T47D (cell line): ENCODE measurements around the gene EPB42.

Experiments
- DNase-seq, 2 experiments: peaks; one replicate each; pipeline versions ENCODE4 v3.0.0 to v3.0.0-alpha.2; 2011 to 2012; ENCODE audit warnings: low read depth in 1 of 2, low spot score in 1 of 2
- JUND ChIP-seq: IDR thresholded peaks from 2 replicates; pipeline ENCODE4 v1.6.1; 2012; ENCODE audit warnings: low read depth
- in situ Hi-C: cut with HindIII; loops from 2 replicates; pipeline ENCODE4 v1.10.0; 2016; ENCODE audit warnings: low sequenced_read_pairs, low pct_unique_long_range_greater_than_20kb

Gene EPB42

DNA sequence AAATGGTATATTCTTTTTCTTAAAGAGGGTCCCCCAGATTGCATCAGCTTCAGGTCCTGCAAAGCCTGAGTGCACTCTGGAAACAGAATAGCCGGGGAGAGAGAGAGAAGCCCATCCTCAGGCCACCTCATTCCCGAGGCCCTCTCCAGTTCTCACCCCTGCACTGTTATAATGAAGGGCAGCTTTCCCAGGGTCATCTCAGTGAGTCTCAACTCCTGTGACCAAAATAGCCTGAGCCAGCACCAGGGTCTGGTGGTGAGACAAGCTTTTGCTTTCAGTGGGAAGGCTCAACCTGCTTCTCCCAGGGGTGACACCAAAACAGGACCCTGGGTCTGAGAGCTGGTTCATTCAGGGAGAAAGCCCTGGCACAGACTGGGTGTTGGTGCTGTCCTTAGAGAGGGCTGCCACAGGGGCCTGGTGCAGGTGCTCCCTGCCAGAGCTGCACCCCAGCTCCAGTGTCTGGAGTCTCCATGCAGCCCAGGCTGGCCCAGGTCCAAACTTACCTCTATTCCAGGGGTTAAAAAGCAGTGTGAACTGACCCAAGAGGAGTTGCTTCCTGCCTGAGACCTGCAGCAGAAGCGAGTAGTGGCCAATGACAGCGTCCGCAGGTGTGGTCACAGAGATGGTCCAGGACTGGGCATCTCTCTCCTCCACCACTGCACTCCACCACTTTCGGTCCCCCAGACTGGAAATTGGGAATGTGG, 6.1 kb downstream of the EPB42 start:
- TF ChIP-seq JUND = no peak
- no peak for DNase-seq
- in situ Hi-C loops = no loop called here

DNA sequence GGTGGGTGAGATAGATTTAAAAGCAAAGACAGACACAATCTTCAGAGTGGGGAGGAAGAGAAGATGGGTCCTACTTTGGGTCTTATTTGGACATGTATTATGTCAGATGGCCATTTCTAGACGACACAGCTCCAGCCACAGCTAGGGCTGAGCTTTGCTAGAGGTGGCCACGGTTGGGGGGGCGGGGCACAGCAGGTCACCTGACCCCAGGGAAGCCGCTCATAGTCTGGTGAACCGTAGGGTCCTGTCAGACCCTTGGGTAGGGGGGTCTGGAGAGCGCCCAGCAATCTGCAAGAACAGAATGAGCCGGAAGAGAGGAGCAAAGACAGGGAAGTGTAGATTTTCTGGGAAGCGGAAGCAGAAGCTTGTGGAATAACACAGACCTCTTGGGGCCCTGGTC, 6.6 kb downstream of the EPB42 start:
- TF ChIP-seq JUND = no peak
- no peak for DNase-seq
- in situ Hi-C loops = no loop called here

GRCh38 chr15:43213466-43213865, 7.4 kb downstream of the EPB42 start:
- DNase-seq = no peak
- in situ Hi-C loops = no loop called here
- no peak for TF ChIP-seq JUND

GRCh38 chr15:43212951-43213350, 7.9 kb downstream of the EPB42 start:
- DNase-seq = no peak
- in situ Hi-C loops = no loop called here

GRCh38 chr15:43212299-43212698, 8.5 kb downstream of the EPB42 start:
- DNase-seq = no peak
- in situ Hi-C loops = no loop called here
- no peak for TF ChIP-seq JUND

More at GRCh38 chr15:43212951-43213350, 7.9 kb downstream of the EPB42 start:
- no peak for TF ChIP-seq JUND

GRCh38 chr15:43211224-43211735, 9.5 kb downstream of the EPB42 start:
- no peak for TF ChIP-seq JUND
- peak in 1 of 2 experiments; percentile 32 for DNase-seq
- in situ Hi-C loops = no loop called here

GRCh38 chr15:43210807-43211206, 10.0 kb downstream of the EPB42 start:
- DNase-seq = no peak
- no peak for TF ChIP-seq JUND
- in situ Hi-C loops = no loop called here

DNA sequence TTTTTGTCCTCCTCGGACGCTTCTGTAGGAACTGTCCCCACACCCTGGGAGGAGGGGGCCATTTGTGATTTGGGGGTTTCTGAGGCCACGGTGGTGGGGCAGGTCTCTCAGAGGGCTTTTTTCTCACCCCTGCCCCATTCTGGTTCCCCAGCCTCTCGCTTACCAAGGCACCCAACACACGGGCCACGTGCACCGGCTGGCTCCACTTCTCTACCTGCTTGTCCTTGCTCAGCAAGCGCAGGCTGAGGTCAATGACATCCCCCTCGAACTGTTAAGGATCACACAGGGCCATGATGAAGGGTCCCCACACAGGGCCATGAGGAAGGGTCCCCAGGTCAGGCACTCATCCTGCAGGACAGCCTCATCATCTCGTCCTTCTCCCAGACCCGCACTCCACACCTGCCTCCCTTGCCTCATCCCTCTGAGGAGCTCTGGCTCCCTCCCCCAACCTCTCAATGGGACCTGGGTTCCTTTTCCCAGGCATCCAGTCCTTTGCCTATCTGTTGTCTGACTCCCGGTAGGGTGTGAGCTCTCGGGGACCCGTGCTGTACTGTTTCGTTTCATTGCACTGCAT, 10.6 kb downstream of the EPB42 start:
- in situ Hi-C loops = no loop called here
- TF ChIP-seq JUND = no peak
- no peak for DNase-seq

DNA sequence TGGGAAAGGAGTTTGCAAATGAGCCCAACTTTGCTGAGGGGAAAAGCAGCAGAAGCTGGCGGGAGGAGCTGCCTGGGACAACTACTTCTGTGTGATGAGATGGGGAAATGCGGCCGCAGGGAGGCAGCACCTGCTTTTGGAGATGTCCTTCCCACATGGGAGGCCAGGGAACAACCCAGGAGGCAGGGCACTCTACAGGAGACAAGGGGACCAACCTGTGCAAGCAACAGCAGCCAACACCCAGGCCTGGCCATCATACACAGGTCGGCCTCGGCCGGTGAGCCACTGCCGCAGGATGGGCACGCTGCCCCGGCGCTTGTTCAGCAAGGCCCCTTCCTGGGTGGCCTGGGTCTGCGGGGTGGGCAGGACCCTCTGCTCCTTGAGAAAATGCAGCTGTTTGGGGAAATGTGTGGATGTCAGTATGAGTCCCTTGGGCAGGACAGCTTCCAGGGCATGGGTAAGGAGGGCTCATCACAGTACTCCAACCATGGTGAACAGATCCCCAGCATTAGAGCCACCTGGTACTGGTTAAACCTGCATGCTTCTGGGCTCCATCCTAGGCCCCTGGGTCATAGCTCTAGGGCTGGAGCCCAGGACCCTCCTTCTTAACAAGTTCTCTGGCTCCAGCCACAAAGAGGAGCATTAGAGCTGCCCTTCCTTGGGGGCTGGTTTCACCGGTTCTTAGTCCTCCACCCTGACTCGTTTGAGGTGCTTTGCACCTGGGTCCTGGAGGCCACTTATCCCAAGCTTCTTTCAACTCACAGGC, 11.6 kb downstream of the EPB42 start:
- TF ChIP-seq JUND = no peak
- DNase-seq = peak; percentile 36 to 56
- in situ Hi-C loops = no loop called here

- in situ Hi-C loops = no loop called here
- DNase-seq = no peak
- TF ChIP-seq JUND = no peak
Observed at GRCh38 chr15:43208052-43209002, 12.5 kb downstream of the EPB42 start.

DNA sequence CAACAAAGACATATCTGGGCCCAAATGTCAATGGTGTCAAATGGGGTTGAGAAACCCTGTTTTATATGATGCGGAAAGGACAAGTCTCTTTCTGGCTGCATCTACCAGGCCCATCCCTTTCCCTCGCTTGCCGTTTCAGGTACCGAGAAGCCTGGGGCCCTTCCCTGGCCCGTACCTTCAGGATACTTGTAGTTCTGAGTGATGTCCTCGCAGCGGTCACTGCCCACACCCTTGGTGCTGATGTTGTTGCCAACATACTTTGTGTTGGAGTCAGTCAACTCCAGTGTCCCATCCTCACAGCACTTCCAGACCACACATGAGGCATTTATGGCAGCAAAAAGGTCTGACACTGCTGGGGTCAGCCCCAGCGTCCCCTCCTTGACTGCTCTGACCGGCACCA, 13.8 kb downstream of the EPB42 start:
- TF ChIP-seq JUND = no peak
- DNase-seq = no peak
- in situ Hi-C loops = no loop called here

GRCh38 chr15:43206054-43206453, 14.8 kb downstream of the EPB42 start:
- DNase-seq = no peak
- TF ChIP-seq JUND = no peak
- in situ Hi-C loops = no loop called here
